Mesenchymal stem cell (in vitro differentiated cells and primary cell): ENCODE results near the gene CD40.
A peak's percentile ranks its signal among the peaks of the same experiment; 100 is the strongest.
"Not testable (repeated sequence)": the region's sequence is repeated elsewhere in the genome, so short reads cannot be mapped to it uniquely, and the experiment has no call there.

Experiments used
- DNase-seq: peaks from one replicate; pipeline ENCODE4 v3.0.0-alpha.2; 2013
- H2AFZ ChIP-seq: one replicate; pipeline ENCODE4 v1.6.1; 2013; ENCODE audit warnings: low read depth, mild to moderate bottlenecking, control low read depth, inconsistent platforms, low read length, moderate library complexity
- H2AK5ac ChIP-seq: 2 replicates; pipeline ENCODE4 v1.6.1; 2013; ENCODE audit warnings: low read length, moderate library complexity, mild to moderate bottlenecking, inconsistent platforms; ENCODE audit not compliant: severe bottlenecking
- H2BK120ac ChIP-seq: one replicate; pipeline ENCODE4 v1.6.1; 2013; ENCODE audit warnings: low read depth, mild to moderate bottlenecking, inconsistent platforms, low read length, moderate library complexity
- H2BK12ac ChIP-seq, 2 experiments: one replicate each; pipeline ENCODE4 v1.6.1; 2013; ENCODE audit warnings: inconsistent platforms in 2 of 2, low read length in 2 of 2, mild to moderate bottlenecking in 2 of 2, moderate library complexity in 2 of 2, control low read depth in 1 of 2
- H2BK15ac ChIP-seq: one replicate; pipeline ENCODE4 v1.6.1; 2013; ENCODE audit warnings: mild to moderate bottlenecking, low read depth, inconsistent platforms; ENCODE audit not compliant: poor library complexity, severe bottlenecking
- H2BK5ac ChIP-seq: 2 replicates; pipeline ENCODE4 v1.6.1; 2013; ENCODE audit warnings: low read depth, mild to moderate bottlenecking, low read length, control low read depth, inconsistent platforms; ENCODE audit not compliant: poor library complexity, severe bottlenecking
- H3K14ac ChIP-seq, 2 experiments: one replicate each; pipeline ENCODE4 v1.6.1; 2013; ENCODE audit warnings: inconsistent platforms in 2 of 2, low read length in 2 of 2, control low read depth in 1 of 2, mild to moderate bottlenecking in 1 of 2, moderate library complexity in 1 of 2
- H3K18ac ChIP-seq, 2 experiments: one replicate each; pipeline ENCODE4 v1.6.1; 2013; ENCODE audit warnings: inconsistent platforms in 2 of 2, low read length in 2 of 2, control low read depth in 1 of 2, low read depth in 1 of 2, mild to moderate bottlenecking in 1 of 2
- H3K23ac ChIP-seq, 2 experiments: one replicate each; pipeline ENCODE4 v1.6.1; 2013; ENCODE audit warnings: inconsistent platforms in 2 of 2, low read length in 2 of 2, mild to moderate bottlenecking in 2 of 2, moderate library complexity in 2 of 2, control low read depth in 1 of 2
- H3K27ac ChIP-seq: 2 replicates; pipeline ENCODE4 v1.5.1; 2013; ENCODE audit warnings: mild to moderate bottlenecking, moderate library complexity, low read length, control low read depth, inconsistent platforms; ENCODE audit not compliant: poor library complexity, severe bottlenecking
- H3K27me3 ChIP-seq, 2 experiments: 2 replicates each; pipeline versions ENCODE4 v1.6.1 to v1.7.0; 2013; ENCODE audit warnings: low read length in 2 of 2, mild to moderate bottlenecking in 2 of 2, moderate library complexity in 2 of 2, control low read depth in 1 of 2, inconsistent platforms in 1 of 2; ENCODE audit not compliant: control insufficient read depth in 1 of 2, insufficient read depth in 1 of 2
- H3K36me3 ChIP-seq, 2 experiments: 2 replicates each; pipeline versions ENCODE4 v1.6.1 to v1.7.0; 2013; ENCODE audit warnings: low read length in 2 of 2, control low read depth in 1 of 2, inconsistent platforms in 1 of 2, low read depth in 1 of 2, mild to moderate bottlenecking in 1 of 2; ENCODE audit not compliant: insufficient read depth in 2 of 2, control insufficient read depth in 1 of 2
- H3K4ac ChIP-seq, 2 experiments: one replicate each; pipeline ENCODE4 v1.6.1; 2013; ENCODE audit warnings: inconsistent platforms in 2 of 2, low read length in 2 of 2, mild to moderate bottlenecking in 2 of 2, moderate library complexity in 2 of 2, control low read depth in 1 of 2, low read depth in 1 of 2
- H3K4me1 ChIP-seq: 2 replicates; pipeline ENCODE4 v1.6.1; 2013; ENCODE audit warnings: low read depth, low read length, control low read depth; ENCODE audit not compliant: control insufficient read depth, insufficient read depth
- H3K4me2 ChIP-seq: 2 replicates; pipeline ENCODE4 v1.6.1; 2013; ENCODE audit warnings: low read length, mild to moderate bottlenecking, inconsistent platforms; ENCODE audit not compliant: poor library complexity, severe bottlenecking
- H3K4me3 ChIP-seq, 2 experiments: 2 replicates each; pipeline versions ENCODE4 v1.5.1 to v1.7.0; 2013; ENCODE audit warnings: low read length in 2 of 2, mild to moderate bottlenecking in 2 of 2, control low read depth in 1 of 2, low read depth in 1 of 2; ENCODE audit not compliant: insufficient read depth in 1 of 2
- H3K79me1 ChIP-seq: replicated peaks from 2 replicates; pipeline ENCODE4 v1.6.1; 2013; ENCODE audit warnings: mild to moderate bottlenecking, control low read depth, low read length, inconsistent platforms; ENCODE audit not compliant: poor library complexity, severe bottlenecking
- H3K9ac ChIP-seq: 2 replicates; pipeline ENCODE4 v1.7.0; 2013; ENCODE audit warnings: mild to moderate bottlenecking, low read length, moderate library complexity
- H3K9me3 ChIP-seq: 2 replicates; pipeline ENCODE4 v1.7.0; 2013; ENCODE audit warnings: mild to moderate bottlenecking, low read length; ENCODE audit not compliant: control insufficient read depth
- H4K8ac ChIP-seq: one replicate; pipeline ENCODE4 v1.6.1; 2013; ENCODE audit warnings: inconsistent platforms, mild to moderate bottlenecking, low read length, moderate library complexity
- H4K91ac ChIP-seq: one replicate; pipeline ENCODE4 v1.6.1; 2013; ENCODE audit warnings: mild to moderate bottlenecking, low read length, inconsistent platforms
- WGBS: methylation state at CpG from one replicate; pipeline ENCODE4 v1.1.7; 2013; ENCODE audit warnings: mixed read lengths; 5-methylcytosine and 5-hydroxymethylcytosine counted together

The CD40 gene

GRCh38 chr20:46089167-46089416 is 29.0 kb upstream of the CD40 start:
- Histone ChIP-seq H3K14ac (peak overlapping the region; percentile 40 to 97), H2AK5ac (no peak overlapping the region), H3K4me3 (peak overlapping the region; percentile 93 to 96), H2AFZ (no peak overlapping the region), H2BK5ac (no peak overlapping the region), H3K79me1 (no peaks in the 10 kb centered on the region), H3K36me3 (no peaks in the 10 kb centered on the region), H2BK12ac (no peak overlapping the region), H3K4me1 (peaks cover 9% of the 10 kb centered on the region), H3K23ac (peak overlapping the region; percentile 16 to 91), H3K9ac (peak overlapping the region; percentile 97), H3K9me3 (no peaks in the 10 kb centered on the region), H3K4ac (peak overlapping the region; percentile 34 to 98), H4K8ac (peak overlapping the region; percentile 94), H3K27ac (peak overlapping the region; percentile 79), H2BK120ac (peak overlapping the region; percentile 94), H2BK15ac (peak overlapping the region; percentile 78), H3K4me2 (peak overlapping the region; percentile 83), H4K91ac (peak overlapping the region; percentile 99), H3K18ac (peak overlapping the region; percentile 98 to 99), H3K27me3 (no peaks in the 10 kb centered on the region)
- 0% methylated on average over 31 of the region's 31 CpGs for WGBS
- no peak for DNase-seq

DNA sequence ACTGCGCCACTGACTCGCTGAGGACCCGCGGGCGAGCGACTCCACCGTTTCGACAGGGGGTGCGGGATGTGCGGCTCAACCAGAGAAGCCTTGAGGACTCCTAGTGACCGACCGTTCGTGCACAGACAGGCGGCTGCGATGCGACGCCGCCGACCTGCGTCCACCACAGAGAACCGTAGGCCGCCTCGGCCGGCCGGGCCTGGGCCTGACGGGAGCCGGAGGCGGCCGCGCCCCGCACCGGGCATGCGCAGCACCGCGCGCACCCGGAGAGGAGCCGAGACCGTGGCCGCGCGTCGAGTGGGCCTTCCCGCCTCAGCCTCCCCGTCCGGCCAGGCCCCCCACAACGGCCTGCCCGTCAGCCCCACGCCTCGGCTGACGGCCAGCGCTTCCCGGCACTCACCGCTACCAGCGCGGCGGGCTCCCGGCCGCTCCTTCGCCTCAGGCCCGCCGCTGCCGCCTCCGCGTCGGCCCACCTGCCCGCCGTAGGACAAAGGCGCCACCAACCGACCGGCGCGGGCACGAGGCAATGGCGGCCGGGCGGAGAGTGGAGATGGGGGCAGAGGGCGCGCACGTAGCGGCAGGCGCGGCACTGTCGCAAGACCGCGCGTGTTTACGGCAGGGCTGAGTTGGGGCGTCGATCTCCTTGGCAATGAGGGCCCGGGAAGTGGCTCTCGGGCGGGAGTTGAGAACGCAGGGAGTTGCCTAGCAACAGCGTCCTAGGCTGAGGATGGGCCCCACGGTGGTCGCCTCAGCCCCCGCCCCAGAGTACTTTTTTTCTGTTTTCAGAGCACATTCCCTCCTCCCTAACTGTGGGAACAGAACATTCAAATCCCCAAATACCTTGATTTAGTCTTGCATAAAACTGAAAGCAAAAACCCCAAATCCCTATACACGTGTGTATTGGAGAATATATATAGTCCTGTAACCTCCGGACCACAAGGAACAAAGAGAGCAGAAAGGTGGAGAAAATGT is 28.4 kb upstream of the CD40 start, which contains the start of gene NCOA5:
Gene NCOA5, minus strand, starts transcription at position 546 of the 972 bp plus-strand sequence. CDS start 10,538 bp downstream, outside the sequence.
- Histone ChIP-seq H2BK15ac (peak within 1 kb of the TSS; percentile 86), H4K91ac (peak within 1 kb of the TSS; percentile 99), H3K4ac (peak within 1 kb of the TSS; percentile 94 to 98), H3K27me3 (no peaks in the 10 kb centered on the region), H3K14ac (peak within 1 kb of the TSS; percentile 40 to 97), H3K18ac (peak within 1 kb of the TSS; percentile 98 to 99), H2AK5ac (no peak within 1 kb of the TSS), H3K4me2 (peak within 1 kb of the TSS; percentile 83), H2BK12ac (no peak within 1 kb of the TSS), H3K9ac (peak within 1 kb of the TSS; percentile 97), H2BK5ac (peak within 1 kb of the TSS; percentile 96), H2AFZ (peak within 1 kb of the TSS; percentile 89), H2BK120ac (peak within 1 kb of the TSS; percentile 94), H3K4me3 (peak within 1 kb of the TSS; percentile 93 to 96), H4K8ac (peak within 1 kb of the TSS; percentile 99), H3K9me3 (no peaks in the 10 kb centered on the region), H3K4me1 (peaks cover 9% of the 10 kb centered on the region), H3K36me3 (no peaks in the 10 kb centered on the region), H3K23ac (peak within 1 kb of the TSS; percentile 63 to 91), H3K79me1 (no peaks in the 10 kb centered on the region), H3K27ac (peak within 1 kb of the TSS; percentile 79)
- under 1% methylated on average over 73 of the region's 100 CpGs for WGBS
- DNase-seq = peak; percentile 96

DNA sequence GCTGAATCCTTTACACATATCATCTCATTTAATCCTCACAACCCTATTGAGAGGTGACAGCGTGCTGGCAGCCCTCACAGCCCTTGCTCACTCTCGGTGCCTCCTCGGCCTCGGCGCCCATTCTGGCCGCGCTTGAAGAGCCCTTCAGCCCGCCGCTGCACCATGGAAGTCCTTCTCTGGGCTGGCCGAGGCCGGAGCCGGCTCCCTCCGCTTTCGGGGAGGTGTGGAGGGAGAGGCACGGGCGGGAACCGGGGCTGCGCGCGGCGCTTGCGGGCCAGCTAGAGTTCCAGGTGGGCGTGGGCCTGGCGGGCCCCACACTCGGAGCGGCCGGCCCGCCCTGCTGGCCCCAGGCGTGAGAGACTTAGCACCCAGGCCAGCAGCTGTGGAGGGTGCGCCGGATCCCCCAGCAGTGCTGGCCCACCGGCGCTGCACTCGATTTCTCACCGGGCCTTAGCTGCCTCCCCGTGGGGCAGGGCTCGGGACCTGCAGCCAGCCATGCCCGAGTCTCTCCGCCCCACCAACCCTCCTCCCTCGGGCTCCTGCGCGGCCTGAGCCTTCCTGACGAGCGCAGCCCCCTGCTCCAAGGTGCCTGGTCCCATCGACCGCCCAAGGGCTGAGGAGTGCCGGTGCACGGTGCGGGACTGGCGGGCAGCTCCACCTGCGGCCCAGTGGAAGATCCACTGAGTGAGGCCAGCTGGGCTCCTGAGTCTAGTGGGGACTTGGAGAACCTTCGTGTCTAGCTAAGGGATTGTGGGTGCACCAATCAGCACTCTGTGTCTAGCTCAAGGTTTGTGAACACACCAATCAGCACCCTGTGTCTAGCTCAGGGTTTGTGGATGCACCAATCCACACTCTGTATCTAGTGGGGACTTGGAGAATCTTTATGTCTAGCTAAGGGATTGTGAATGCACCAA is 26.2 kb upstream of the CD40 start:
- H3K4me1 ChIP-seq, H3K4me2 ChIP-seq, H2BK120ac ChIP-seq, H2AK5ac ChIP-seq, DNase-seq, H3K9me3 ChIP-seq, H4K91ac ChIP-seq, H3K4me3 ChIP-seq, H3K79me1 ChIP-seq, H2AFZ ChIP-seq, H3K27me3 ChIP-seq, H2BK15ac ChIP-seq, H4K8ac ChIP-seq, H3K14ac ChIP-seq, H2BK5ac ChIP-seq, H2BK12ac ChIP-seq, H3K18ac ChIP-seq, H3K23ac ChIP-seq, H3K27ac ChIP-seq, H3K9ac ChIP-seq, H3K36me3 ChIP-seq, H3K4ac ChIP-seq: not testable (repeated sequence)
- WGBS = 54% methylated on average over 51 of the region's 52 CpGs

GRCh38 chr20:46093531-46093930 is 24.6 kb upstream of the CD40 start:
- Histone ChIP-seq H3K4me3 (no peak overlapping the region), H3K18ac (no peak overlapping the region), H3K9me3 (no peaks in the 10 kb centered on the region), H2BK15ac (no peak overlapping the region), H2BK5ac (no peak overlapping the region), H3K23ac (no peak overlapping the region), H4K91ac (no peak overlapping the region), H3K36me3 (no peaks in the 10 kb centered on the region), H3K4me1 (no peaks in the 10 kb centered on the region), H2AK5ac (no peak overlapping the region), H2BK120ac (no peak overlapping the region), H3K9ac (no peak overlapping the region), H3K27me3 (peaks cover 0 to 19% of the 10 kb centered on the region in 2 experiments), H2AFZ (no peak overlapping the region), H3K27ac (no peak overlapping the region), H3K4me2 (no peak overlapping the region), H4K8ac (no peak overlapping the region), H2BK12ac (no peak overlapping the region), H3K79me1 (no peaks in the 10 kb centered on the region), H3K14ac (no peak overlapping the region), H3K4ac (no peak overlapping the region)
- DNase-seq = no peak
- WGBS = 63% methylated on average over 2 of the region's 2 CpGs
